NOMO-1 treated with DMSO at 0.1 percent for 48 hours (cell line): ENCODE measurements around the gene KDF1.
"Not testable (repeated sequence)": the region's sequence is repeated elsewhere in the genome, so short reads cannot be mapped to it uniquely, and the experiment has no call there.

Source experiments
- DNase-seq: peaks from one replicate; lab custom pipeline; 2025; ENCODE audit not compliant: unreplicated experiment; lab: John Stamatoyannopoulos, UW

The KDF1 gene

GRCh38 chr1:26957306-26957705 is 3.0 kb downstream of the KDF1 start:
- DNase-seq = no peak

DNA sequence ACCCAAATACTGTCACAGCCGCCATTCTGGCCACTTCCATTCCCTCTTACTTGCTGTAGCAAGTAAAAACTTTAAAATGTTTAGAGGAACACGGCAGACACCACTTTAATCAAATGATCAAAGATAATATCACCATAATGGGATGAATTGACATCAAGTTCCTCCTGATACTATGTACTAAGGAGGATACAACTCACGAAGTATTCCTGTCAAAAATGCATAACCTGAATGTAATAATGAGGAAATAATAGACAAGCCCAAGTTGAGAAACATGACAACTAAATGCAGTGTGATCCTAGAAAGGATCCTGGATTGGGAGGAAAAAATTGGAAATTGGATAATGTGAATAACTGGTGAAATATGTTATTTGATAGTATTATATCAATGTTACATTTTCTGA is 3.9 kb downstream of the KDF1 start:
- no peak for DNase-seq

GRCh38 chr1:26953374-26953773 is 6.9 kb downstream of the KDF1 start:
- DNase-seq = no peak

DNA sequence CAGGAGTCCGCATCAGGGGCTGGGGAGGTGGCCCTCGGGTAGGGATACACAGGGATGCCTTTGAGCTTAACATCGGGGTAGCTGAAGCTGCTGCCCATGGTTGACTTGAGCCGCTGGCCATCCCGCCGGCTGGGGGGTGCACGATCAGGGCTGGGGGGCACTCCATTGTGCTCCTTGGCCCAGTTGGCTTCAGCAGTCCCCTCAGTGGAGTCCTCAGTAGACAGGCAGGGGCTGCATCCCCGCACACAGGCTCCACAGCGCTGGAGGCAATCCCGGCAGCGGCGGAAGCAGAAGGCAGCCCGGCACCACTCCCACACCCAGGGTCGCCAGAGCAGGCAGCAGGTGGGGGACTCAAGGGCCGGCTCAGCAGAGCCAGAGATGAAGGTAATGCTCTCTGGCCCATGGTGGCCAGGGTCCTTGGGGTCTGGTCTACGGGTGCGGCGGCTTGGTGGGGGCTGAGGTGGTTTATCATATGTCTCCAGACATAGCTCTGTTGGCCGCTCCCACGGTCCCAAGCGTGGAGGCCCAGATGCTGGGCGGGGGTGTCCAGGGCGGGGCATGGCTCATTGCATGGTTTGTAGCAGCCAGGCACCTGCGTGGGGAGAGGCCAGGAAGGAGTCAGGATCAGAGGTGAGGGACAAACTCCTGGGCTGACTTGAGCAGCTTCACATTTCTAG is 8.3 kb downstream of the KDF1 start:
- DNase-seq = no peak

- no peak for DNase-seq
Observed at GRCh38 chr1:26951216-26951615, 9.1 kb downstream of the KDF1 start.

- DNase-seq = no peak
Observed at GRCh38 chr1:26950602-26951001, 9.7 kb downstream of the KDF1 start.

GRCh38 chr1:26949926-26950319 is 10.3 kb downstream of the KDF1 start:
- no peak for DNase-seq

- no peak for DNase-seq
Observed at GRCh38 chr1:26949266-26949925, 10.9 kb downstream of the KDF1 start.

- not testable (repeated sequence) for DNase-seq
Observed at GRCh38 chr1:26948725-26949057, 11.6 kb downstream of the KDF1 start.

GRCh38 chr1:26946270-26946669 is 14.0 kb downstream of the KDF1 start:
- DNase-seq = no peak

DNA sequence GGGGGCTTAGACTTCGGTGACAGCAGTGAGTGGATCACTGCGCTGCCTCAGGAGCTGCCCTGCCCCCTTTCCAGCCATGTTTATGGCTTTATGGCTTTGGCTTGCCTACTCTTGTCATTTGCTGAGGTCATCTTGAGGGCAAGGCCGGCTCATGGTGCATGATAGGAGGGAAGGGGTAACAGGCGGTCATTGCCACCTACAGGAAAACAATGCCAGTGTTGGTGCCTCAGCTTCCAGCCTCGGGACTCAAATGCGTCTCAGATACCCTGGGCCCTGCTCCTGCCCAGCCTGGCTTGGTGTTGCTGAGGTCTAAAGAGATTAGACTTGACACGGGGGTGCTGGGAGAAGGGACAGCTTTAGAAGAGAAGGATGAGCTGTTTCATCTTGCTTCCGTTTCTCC is 14.5 kb downstream of the KDF1 start:
- DNase-seq = no peak

- DNase-seq = no peak
Observed at GRCh38 chr1:26945138-26945537, 15.1 kb downstream of the KDF1 start.

DNA sequence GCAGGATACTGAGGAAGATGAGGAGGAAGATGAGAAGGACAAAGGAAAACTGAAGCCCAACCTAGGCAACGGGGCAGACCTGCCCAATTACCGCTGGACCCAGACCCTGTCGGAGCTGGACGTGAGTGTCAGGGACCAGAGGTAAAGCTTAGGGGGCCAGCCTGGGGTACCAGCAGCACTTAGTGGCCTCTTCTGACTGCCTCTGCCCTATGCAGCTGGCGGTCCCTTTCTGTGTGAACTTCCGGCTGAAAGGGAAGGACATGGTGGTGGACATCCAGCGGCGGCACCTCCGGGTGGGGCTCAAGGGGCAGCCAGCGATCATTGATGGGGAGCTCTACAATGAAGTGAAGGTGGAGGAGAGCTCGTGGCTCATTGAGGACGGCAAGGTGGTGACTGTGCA is 17.6 kb downstream of the KDF1 start:
- no peak for DNase-seq

- DNase-seq = no peak
Observed at GRCh38 chr1:26941311-26941710, 19.0 kb downstream of the KDF1 start.

GRCh38 chr1:26938659-26939025 is 21.6 kb downstream of the KDF1 start:
- DNase-seq = no peak

DNA sequence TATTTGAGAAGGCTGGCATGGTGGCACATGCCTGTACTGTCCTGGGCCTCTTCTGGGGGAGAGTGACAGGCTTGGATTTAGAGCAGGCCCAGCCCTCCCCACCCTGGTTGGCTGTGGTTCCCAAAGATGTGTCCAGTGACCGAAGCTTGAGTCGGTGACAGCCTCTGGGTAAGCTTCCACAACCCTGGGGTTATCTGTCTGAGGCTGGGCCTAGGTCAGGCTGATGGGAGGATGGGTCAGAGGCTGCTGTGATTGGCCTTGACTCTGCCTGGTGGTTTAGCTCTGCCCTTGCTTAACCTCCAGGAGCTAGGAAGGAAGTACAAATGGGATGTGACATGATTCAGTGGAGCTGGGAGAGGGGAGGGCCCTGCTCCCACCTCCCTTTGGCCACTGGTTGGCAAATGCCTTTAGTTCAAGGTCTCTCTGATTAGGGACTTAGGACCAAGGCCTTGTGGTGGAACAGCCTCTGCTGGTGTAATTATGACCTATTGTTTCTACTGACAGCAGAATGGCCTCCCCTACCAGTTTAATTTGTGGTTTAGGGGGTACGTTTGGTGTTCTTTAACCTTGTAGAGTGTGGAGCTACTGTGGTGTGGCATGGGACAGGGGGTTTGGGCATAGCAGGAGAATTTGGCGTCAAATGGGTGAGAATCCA is 22.1 kb downstream of the KDF1 start:
- no peak for DNase-seq

GRCh38 chr1:26936823-26937222 is 23.4 kb downstream of the KDF1 start:
- no peak for DNase-seq

- DNase-seq = peak; percentile 95
Observed at GRCh38 chr1:26932531-26932930, 27.7 kb downstream of the KDF1 start.

DNA sequence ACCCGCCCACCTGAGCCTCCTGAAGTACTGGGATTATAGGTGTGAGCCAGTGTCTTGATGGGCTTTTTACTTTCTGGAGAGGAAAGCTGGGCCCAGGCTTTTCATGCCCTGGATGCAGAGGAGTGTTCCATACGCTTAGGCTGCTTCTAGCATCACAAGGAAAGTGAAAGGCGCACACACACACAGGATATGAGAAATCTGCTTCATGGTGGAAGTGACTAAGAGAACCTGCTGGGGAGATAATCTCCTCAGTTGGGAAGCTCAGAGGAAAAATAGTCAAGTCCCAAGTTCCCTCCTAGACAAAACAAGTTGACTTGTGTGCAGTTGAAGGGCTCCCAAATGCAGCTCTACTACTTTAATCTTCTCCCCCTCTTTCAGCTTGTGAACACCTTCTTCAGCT is 36.6 kb downstream of the KDF1 start:
- DNase-seq = no peak

DNA sequence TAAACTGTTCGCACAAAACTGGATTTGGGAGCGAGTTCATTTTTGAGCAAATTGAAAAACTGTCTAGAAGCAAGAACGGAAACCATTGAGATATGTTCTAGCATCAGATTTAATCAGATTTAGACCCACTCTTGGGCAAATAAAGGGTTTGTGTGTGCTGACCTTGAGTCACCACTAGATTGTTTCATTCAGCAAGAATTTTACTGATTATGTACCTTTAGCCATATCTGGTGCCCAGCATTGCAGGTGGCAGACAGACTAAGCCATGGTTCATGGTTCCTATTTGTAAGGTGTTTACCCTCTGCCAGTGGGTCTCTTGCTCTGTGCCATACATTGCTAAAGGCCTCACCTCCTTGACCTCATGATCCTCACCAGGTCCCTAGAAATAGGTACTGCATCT is 37.4 kb downstream of the KDF1 start:
- no peak for DNase-seq

DNA sequence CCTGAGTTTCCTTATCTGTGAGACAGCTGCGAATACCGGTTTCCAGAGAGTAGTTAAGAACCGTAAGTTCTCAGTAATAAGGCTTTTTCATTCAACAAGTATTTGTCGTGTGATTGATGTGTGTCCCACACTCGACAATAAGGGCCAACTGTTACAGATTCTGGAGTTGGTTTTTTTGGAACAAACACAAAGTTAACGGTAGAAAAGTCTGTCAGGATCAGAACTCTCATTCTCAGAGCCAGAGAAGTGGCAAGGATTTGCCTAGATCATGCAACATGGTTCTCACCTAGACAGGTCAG is 37.9 kb downstream of the KDF1 start:
- DNase-seq = no peak

DNA sequence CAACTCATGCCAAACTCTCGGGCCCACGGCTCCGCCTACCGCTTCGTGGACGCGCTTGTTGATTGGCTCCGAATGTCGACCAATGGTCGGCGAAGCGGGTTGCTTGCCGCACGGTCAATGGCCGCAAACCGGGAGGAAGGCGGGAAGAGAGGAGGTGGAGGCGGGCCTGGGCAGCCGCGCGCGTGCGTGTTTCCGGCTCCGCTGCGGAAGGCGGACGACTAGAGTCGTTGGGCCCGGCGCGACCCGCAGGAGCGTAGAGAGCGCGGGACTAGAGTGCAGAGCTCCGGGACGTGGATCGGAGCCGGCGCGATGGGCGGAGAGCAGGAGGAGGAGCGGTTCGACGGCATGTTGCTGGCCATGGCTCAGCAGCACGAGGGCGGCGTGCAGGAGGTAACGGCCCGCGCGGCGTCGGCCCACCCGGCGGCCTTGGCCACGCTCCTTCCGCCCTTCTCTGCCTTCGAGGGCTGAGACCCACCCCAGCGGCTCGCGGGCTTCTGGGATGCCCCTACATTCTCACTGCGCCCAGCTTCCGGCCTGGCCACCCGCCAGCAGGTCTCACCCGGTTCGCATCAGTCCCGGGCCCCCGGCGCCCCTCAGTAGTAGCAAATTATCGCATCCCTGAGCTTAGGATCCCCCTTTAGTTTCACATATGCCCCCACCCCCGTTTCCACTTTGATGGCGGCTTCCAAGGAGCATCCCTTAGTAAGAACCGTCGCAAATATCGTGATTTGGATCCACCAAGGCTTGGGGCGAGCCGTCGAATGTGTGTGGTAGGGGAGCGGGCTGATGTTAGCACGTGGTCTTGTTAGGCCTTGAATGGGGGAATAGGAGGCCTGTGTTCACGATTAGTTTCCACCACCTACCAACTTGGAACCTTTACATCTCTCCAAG is 38.5 kb downstream of the KDF1 start, which contains the start of gene NUDC:
Gene NUDC, plus strand, starts transcription at position 204 of the 891 bp plus-strand sequence. Its CDS starts 106 bp downstream, at position 310.
- peak; percentile 96 for DNase-seq
